BLaER1 treated with 17β-estradiol and CSF1 and Interleukin-3, amounts not matched to agents 10 nM and 100 nM (cell line): ENCODE measurements around the gene TNFRSF12A.

Experiments used
- H3K27ac ChIP-seq, 11 experiments: shearing (Covaris generic); formaldehyde crosslinking; 2 replicates each; pipeline ENCODE4 v1.8.1; 2022
- H3K27me3 ChIP-seq, 11 experiments: shearing (Covaris generic); formaldehyde crosslinking; 2 replicates each; pipeline ENCODE4 v1.8.1; 2022
- H3K36me3 ChIP-seq, 11 experiments: shearing (Covaris generic); formaldehyde crosslinking; 2 replicates each; pipeline ENCODE4 v1.8.1; 2022
- H3K4me1 ChIP-seq, 10 experiments: shearing (Covaris generic); formaldehyde crosslinking; 2 replicates each; pipeline ENCODE4 v1.8.1; 2022
- H3K4me2 ChIP-seq, 11 experiments: shearing (Covaris generic); formaldehyde crosslinking; 2 replicates each; pipeline ENCODE4 v1.8.1; 2022
- H3K4me3 ChIP-seq, 10 experiments: shearing (Covaris generic); formaldehyde crosslinking; 2 replicates each; pipeline ENCODE4 v1.8.1; 2022
- H3K9ac ChIP-seq, 11 experiments: shearing (Covaris generic); formaldehyde crosslinking; 2 replicates each; pipeline ENCODE4 v1.8.1; 2022
- H3K9me3 ChIP-seq, 11 experiments: shearing (Covaris generic); formaldehyde crosslinking; replicated peaks in 1 of 11; 2 replicates each; pipeline ENCODE4 v1.8.1; 2022
- H4K20me1 ChIP-seq, 11 experiments: shearing (Covaris generic); formaldehyde crosslinking; 2 replicates each; pipeline ENCODE4 v1.8.1; 2022
- Cebpa-rat ChIP-seq, 11 experiments: shearing (Covaris generic); IDR thresholded peaks; 2 replicates each; pipeline ENCODE4 v1.8.1; 2022

Gene TNFRSF12A

DNA sequence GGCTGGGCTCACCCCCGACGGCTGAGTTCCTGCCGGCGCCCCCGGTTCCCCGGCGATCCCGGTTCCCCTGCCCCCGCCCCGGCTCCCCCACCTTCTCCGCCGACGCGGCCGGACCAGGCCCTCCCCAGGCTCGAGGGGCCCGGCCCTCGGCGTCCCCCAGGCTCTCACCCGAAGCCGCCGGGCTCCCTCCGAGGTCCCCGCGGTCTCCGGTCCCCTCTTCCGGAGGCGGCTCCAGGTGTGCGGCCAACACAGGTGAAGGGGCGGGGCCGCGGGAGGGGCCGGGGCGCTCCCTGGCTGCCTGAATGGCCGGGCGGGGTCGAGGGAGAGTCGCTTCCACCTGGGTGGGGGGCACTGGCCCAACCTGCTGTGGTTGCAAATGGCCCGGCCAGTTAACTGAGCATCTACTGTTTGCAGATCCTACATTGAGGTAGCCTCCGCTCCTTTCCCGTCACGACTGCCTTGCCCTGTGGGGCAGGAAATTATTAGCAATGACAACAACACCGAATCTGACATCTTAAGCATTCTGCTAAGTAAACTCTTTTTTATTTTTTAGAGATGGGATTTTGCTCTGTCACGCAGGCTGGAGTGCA is 16.7 kb downstream of the TNFRSF12A start, which contains the start of gene BICDL2:
BICDL2 (minus strand) TSS at position 219 of the 590 bp plus-strand sequence. CDS start 1,448 bp downstream, outside the sequence.
- TF ChIP-seq Cebpa-rat (IDR thresholded peaks at IDR 0.05) = no peak
- peaks cover 94 to 100% (median 100%) of the 10 kb centered on the region in 11 experiments for H3K27me3 ChIP-seq
- no peaks in the 10 kb centered on the region for H3K9me3 ChIP-seq
- peak within 1 kb of the TSS in 8 of 10 experiments; percentile 9 to 51 (median 36); a peak in 8 of 20 replicates for H3K4me3 ChIP-seq
- peak within 1 kb of the TSS in 3 of 11 experiments; percentile 2 to 57 (median 41); a peak in 1 of 22 replicates for H3K9ac ChIP-seq
- no peaks in the 10 kb centered on the region for H3K36me3 ChIP-seq
- peaks cover 10 to 21% (median 13%) of the 10 kb centered on the region in 10 experiments; a peak in 17 of 20 replicates for H3K4me1 ChIP-seq
- H4K20me1 ChIP-seq = peaks cover 0 to 44% (median 7%) of the 10 kb centered on the region in 11 experiments; a peak in 11 of 22 replicates
- H3K4me2 ChIP-seq = peak within 1 kb of the TSS; percentile 46 to 87 (median 62); a peak in 20 of 22 replicates
- H3K27ac ChIP-seq = no peak within 1 kb of the TSS

DNA sequence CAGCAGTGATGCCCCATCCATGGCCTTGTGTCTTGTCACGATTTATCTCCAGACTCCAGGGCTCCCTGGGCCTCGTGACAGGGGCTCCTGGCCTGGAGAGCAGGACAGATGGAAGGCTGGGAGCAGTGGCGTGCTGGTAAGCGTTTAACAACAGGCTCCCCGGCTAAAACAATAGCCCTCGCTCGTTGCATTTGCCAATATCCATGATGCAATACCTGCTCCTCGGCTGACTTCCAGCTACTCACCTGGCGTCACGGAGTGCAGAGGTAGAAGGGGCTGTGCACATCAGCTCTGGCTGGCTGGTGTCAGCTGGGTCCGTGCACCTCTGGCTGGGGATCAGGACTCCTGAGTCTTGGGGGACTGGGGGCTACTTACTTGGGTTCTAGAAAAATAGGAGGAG is 18.1 kb downstream of the TNFRSF12A start:
- no peaks in the 10 kb centered on the region for H3K9me3 ChIP-seq
- H3K27ac ChIP-seq = no peak overlapping the region
- TF ChIP-seq Cebpa-rat (IDR thresholded peaks at IDR 0.05) = peak in 3 of 11 experiments; percentile 31 to 46 (median 37); a peak in 3 of 22 replicates

DNA sequence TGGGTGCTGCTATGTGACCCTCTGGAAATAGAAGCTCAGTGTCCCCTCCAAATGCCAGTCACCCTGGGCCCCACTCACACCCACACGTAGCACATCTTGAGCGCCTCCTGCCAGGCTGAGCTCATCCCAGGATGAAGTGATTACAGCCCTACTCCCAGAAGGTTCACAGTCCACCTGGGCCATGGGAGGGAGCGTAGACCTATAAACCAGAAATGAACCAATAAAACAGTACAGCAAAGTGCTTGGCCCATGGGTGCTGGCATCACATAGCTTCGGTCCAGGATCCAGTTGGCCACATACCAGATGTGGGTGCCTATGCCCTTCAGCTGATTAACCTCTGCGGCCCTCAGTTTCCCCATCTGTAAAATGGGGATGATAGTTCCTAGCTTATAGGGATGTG is 18.7 kb downstream of the TNFRSF12A start:
- peaks cover 0 to 32% (median 7%) of the 10 kb centered on the region in 11 experiments; a peak in 11 of 22 replicates for H4K20me1 ChIP-seq
- H3K4me3 ChIP-seq = no peak overlapping the region
- no peak overlapping the region for H3K27ac ChIP-seq
- no peak overlapping the region for H3K4me2 ChIP-seq
- H3K27me3 ChIP-seq = peaks cover 93 to 100% (median 100%) of the 10 kb centered on the region in 11 experiments
- peaks cover 10 to 26% (median 13%) of the 10 kb centered on the region in 10 experiments; a peak in 18 of 20 replicates for H3K4me1 ChIP-seq
- no peak overlapping the region for H3K9ac ChIP-seq
- no peaks in the 10 kb centered on the region for H3K9me3 ChIP-seq
- TF ChIP-seq Cebpa-rat (IDR thresholded peaks at IDR 0.05) = no peak
- H3K36me3 ChIP-seq = no peaks in the 10 kb centered on the region

More for the DNA sequence above, 18.1 kb downstream of the TNFRSF12A start:
- H3K9ac ChIP-seq = no peak overlapping the region
- peaks cover 10 to 28% (median 13%) of the 10 kb centered on the region in 10 experiments; a peak in 18 of 20 replicates for H3K4me1 ChIP-seq
- H4K20me1 ChIP-seq = peaks cover 0 to 39% (median 7%) of the 10 kb centered on the region in 11 experiments; a peak in 11 of 22 replicates
- H3K4me3 ChIP-seq = no peak overlapping the region
- H3K36me3 ChIP-seq = no peaks in the 10 kb centered on the region
- H3K27me3 ChIP-seq = peaks cover 93 to 100% (median 100%) of the 10 kb centered on the region in 11 experiments
- no peak overlapping the region for H3K4me2 ChIP-seq

DNA sequence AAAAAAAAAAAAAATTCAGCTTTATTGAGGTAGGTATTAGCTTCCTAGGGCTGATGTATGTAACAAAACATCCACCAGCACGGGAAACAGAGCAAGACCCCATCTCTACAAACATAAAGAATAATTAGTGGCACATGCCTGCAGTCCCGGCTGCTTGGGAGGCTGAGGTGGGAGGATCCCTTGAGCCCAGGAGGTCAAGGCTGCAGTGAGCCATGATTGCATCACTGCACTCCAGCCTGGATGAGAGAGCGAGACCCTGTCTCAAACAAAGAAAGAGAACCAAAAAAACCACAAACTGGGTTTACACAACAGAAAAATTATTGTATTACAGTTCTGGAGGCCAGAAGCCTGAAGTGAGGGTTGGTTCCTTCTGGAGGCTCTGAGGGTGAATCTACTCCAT is 22.2 kb downstream of the TNFRSF12A start:
- Histone ChIP-seq H3K4me2 (peak overlapping the region in 4 of 11 experiments; percentile 4 to 31 (median 14); a peak in 5 of 22 replicates), H3K27me3 (peaks cover 89 to 100% (median 100%) of the 10 kb centered on the region in 11 experiments), H3K36me3 (no peaks in the 10 kb centered on the region), H3K9me3 (no peaks in the 10 kb centered on the region), H4K20me1 (peaks cover 0 to 26% (median 8%) of the 10 kb centered on the region in 11 experiments; a peak in 9 of 22 replicates), H3K9ac (no peak overlapping the region), H3K4me1 (peaks cover 13 to 36% (median 24%) of the 10 kb centered on the region in 10 experiments; a peak in 19 of 20 replicates), H3K27ac (no peak overlapping the region), H3K4me3 (no peak overlapping the region)
- peak in 1 of 11 experiments; percentile 37; a peak in 1 of 22 replicates for TF ChIP-seq Cebpa-rat (IDR thresholded peaks at IDR 0.05)

DNA sequence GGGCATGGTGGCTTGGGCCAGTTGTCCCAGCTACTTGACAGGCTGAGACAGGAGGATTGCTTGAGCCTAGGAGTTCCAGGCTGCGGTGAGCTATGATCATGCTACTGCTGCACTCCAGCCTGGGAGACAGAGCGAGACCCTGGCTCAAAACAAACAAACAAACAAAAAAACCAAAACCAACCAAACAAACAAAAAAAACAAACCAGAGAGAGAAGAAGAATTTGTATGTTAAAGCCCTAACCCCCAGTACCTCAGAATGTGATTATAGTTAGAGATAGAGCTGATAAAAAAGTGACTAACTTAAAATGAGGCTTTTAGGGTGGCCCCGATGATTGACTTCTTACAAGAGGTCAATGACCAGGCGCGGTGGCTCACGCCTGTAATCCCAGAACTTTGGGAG is 24.5 kb downstream of the TNFRSF12A start:
- peak overlapping the region in 7 of 10 experiments; percentile 61 to 75 (median 63); a peak in 7 of 20 replicates for H3K4me3 ChIP-seq
- no peak overlapping the region for H3K27ac ChIP-seq
- H3K9me3 ChIP-seq = no peaks in the 10 kb centered on the region
- H3K4me1 ChIP-seq = peaks cover 22 to 56% (median 42%) of the 10 kb centered on the region in 10 experiments
- peak overlapping the region; percentile 97 to 100 (median 99); a peak in 20 of 22 replicates for H3K4me2 ChIP-seq
- no peaks in the 10 kb centered on the region for H3K36me3 ChIP-seq
- no peak for TF ChIP-seq Cebpa-rat (IDR thresholded peaks at IDR 0.05)
- peaks cover 89 to 100% (median 100%) of the 10 kb centered on the region in 11 experiments for H3K27me3 ChIP-seq
- H4K20me1 ChIP-seq = peaks cover 0 to 29% (median 5%) of the 10 kb centered on the region in 11 experiments; a peak in 8 of 22 replicates
- H3K9ac ChIP-seq = no peak overlapping the region

DNA sequence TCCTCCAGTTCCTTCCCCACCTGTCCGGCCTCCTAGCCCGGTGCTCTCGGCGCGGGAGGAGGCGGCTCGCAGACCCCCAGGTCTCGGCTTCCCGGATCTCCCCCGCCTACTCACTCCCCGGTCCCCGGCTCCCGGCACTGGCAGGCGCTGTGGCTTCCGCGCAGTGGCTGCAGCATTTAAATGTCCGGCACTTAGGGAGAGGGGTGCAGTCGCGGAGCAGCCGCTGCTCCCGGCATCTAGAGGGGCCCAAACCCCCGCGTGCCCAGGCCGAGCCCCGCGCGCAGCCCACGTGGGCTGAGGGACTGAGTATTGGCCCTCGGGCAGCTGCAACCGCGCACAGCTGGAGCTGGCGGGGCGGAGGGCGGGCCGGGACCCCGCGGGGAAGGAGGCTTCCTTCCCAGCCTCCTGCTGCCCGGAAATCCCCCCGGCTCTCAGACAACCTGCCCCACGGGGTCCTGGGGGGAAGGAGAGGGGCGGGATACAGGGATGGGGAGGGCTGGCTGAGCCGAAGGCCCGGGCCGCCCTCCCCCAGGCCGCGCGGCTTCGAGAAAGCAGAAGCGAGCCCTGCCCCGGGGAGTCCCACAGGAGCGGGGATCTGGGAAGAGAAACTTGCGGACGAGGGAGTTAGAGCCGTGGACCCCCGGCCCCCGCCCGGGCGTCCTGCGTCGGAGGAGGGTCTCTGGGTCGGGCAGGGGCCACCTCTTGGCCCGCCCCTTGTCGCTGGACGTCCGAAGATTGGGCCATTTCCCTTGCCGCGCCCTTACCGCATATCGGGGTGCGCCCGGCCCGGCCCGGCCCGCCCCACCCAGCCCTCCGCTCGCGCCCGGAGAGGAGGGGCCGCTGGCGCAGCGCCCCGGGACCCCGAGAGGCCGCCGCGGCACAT is 25.8 kb downstream of the TNFRSF12A start, which contains the start of gene MMP25:
MMP25 (plus strand) TSS at position 804 of the 883 bp plus-strand sequence. CDS start 357 bp downstream, outside the sequence.
- no peaks in the 10 kb centered on the region for H3K36me3 ChIP-seq
- peaks cover 34 to 69% (median 54%) of the 10 kb centered on the region in 10 experiments for H3K4me1 ChIP-seq
- H3K27ac ChIP-seq = peak within 1 kb of the TSS in 9 of 11 experiments; percentile 25 to 62 (median 52); a peak in 15 of 22 replicates
- peaks cover 0 to 29% (median 5%) of the 10 kb centered on the region in 11 experiments; a peak in 8 of 22 replicates for H4K20me1 ChIP-seq
- peak within 1 kb of the TSS; percentile 39 to 75 (median 69); a peak in 20 of 22 replicates for H3K9ac ChIP-seq
- peak within 1 kb of the TSS; percentile 52 to 75 (median 62) for H3K4me3 ChIP-seq
- TF ChIP-seq Cebpa-rat (IDR thresholded peaks at IDR 0.05) = no peak
- no peaks in the 10 kb centered on the region for H3K9me3 ChIP-seq
- H3K4me2 ChIP-seq = peak within 1 kb of the TSS; percentile 97 to 100 (median 99)
- H3K27me3 ChIP-seq = peaks cover 91 to 100% (median 99%) of the 10 kb centered on the region in 11 experiments

DNA sequence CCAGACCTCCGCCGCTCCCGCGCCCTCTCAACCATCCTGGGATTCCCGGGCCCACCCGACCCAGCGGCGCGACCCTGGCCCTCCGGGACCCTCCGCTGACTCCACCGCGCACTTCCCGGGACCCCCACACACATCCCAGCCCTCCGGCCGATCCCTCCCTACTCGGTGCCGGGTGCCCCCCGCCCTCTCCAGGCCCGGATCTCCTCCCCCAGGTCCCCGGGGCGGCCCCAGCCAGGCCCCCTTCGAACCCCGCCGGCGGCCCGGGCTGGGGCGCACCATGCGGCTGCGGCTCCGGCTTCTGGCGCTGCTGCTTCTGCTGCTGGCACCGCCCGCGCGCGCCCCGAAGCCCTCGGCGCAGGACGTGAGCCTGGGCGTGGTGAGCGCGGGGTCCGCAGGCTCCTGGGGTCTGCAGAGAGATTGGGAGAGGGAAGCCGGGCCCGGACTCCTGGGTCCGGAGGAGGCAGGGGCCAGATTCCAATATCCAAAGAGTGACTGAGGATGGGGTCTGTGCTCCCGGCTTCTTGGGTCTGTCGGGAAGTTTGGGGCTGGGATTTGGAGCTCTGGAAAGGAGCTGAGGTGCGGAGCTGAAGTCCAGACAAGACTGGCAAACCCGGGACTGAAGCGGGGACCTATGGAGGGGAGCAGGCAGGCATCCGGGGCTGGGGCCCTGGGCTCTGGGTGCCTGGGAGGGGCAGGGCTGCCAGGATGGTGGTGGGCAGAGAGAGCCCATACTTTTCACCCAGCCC is 26.6 kb downstream of the TNFRSF12A start:
- H3K27ac ChIP-seq = peak overlapping the region in 3 of 11 experiments; percentile 25 to 61 (median 41); a peak in 4 of 22 replicates
- H3K9me3 ChIP-seq = no peaks in the 10 kb centered on the region
- H3K4me1 ChIP-seq = peaks cover 42 to 77% (median 63%) of the 10 kb centered on the region in 10 experiments
- H3K36me3 ChIP-seq = peaks cover 0 to 7% (median 0%) of the 10 kb centered on the region in 11 experiments; a peak in 1 of 22 replicates
- H3K4me3 ChIP-seq = peak overlapping the region; percentile 52 to 75 (median 62); a peak in 19 of 20 replicates
- peaks cover 86 to 97% (median 91%) of the 10 kb centered on the region in 11 experiments for H3K27me3 ChIP-seq
- H3K4me2 ChIP-seq = peak overlapping the region; percentile 97 to 100 (median 99)
- peak overlapping the region in 10 of 11 experiments; percentile 39 to 75 (median 69); a peak in 13 of 22 replicates for H3K9ac ChIP-seq
- peaks cover 0 to 29% (median 5%) of the 10 kb centered on the region in 11 experiments; a peak in 8 of 22 replicates for H4K20me1 ChIP-seq
- no peak for TF ChIP-seq Cebpa-rat (IDR thresholded peaks at IDR 0.05)
